NCI-H2029 (cell line): ENCODE data around the gene GPC6.

ENCODE experiments used
- DNase-seq: peaks from one replicate; lab custom pipeline; 2025; lab: John Stamatoyannopoulos, UW

Gene GPC6

GRCh38 chr13:93975242-93975641, 748.6 kb downstream of the GPC6 start:
- DNase-seq, result no peak

- DNase-seq, result no peak
Observed at GRCh38 chr13:93976528-93976927, 749.9 kb downstream of the GPC6 start.

- DNase-seq, result no peak
Observed at GRCh38 chr13:93977986-93978385, 751.4 kb downstream of the GPC6 start.

- no peak for DNase-seq
Observed at GRCh38 chr13:93981426-93981977, 754.9 kb downstream of the GPC6 start.

- DNase-seq, result no peak
Observed at GRCh38 chr13:93982179-93982918, 755.7 kb downstream of the GPC6 start.

GRCh38 chr13:93984052-93984451, 757.4 kb downstream of the GPC6 start:
- DNase-seq, result no peak

GRCh38 chr13:93984876-93985275, 758.3 kb downstream of the GPC6 start:
- no peak for DNase-seq

GRCh38 chr13:93987458-93987857, 760.9 kb downstream of the GPC6 start:
- DNase-seq, result no peak

- no peak for DNase-seq
Observed at GRCh38 chr13:93991569-93991968, 765.0 kb downstream of the GPC6 start.

- DNase-seq, result no peak
Observed at GRCh38 chr13:93996481-93996880, 769.9 kb downstream of the GPC6 start.

GRCh38 chr13:94006296-94006695, 779.7 kb downstream of the GPC6 start:
- DNase-seq, result no peak

- no peak for DNase-seq
Observed at GRCh38 chr13:94007072-94007471, 780.5 kb downstream of the GPC6 start.

- no peak for DNase-seq
Observed at GRCh38 chr13:94009701-94010100, 783.1 kb downstream of the GPC6 start.

GRCh38 chr13:94014461-94014860, 787.9 kb downstream of the GPC6 start:
- no peak for DNase-seq

GRCh38 chr13:94020426-94020825, 793.8 kb downstream of the GPC6 start:
- no peak for DNase-seq

- DNase-seq, result no peak
Observed at GRCh38 chr13:94020833-94021232, 794.2 kb downstream of the GPC6 start.

GRCh38 chr13:94028234-94028633, 801.6 kb downstream of the GPC6 start:
- DNase-seq, result no peak

- no peak for DNase-seq
Observed at GRCh38 chr13:94028650-94029049, 802.0 kb downstream of the GPC6 start.

GRCh38 chr13:94030415-94031119, 804.0 kb downstream of the GPC6 start:
- no peak for DNase-seq

GRCh38 chr13:94031609-94032008, 805.0 kb downstream of the GPC6 start:
- no peak for DNase-seq

GRCh38 chr13:94033098-94033497, 806.5 kb downstream of the GPC6 start:
- no peak for DNase-seq

- no peak for DNase-seq
Observed at GRCh38 chr13:94033830-94034642, 807.4 kb downstream of the GPC6 start.
